IMR-90 (cell line): ENCODE results near the gene HOXC13. TPM values are rescaled to one million over a fixed set of nuclear protein-coding genes. Genes with fewer than 3 reads are reported as not detected.

Source experiments
- ATAC-seq: fragments of 200-7000 bp; cut with Tn5 transposase; 2 replicates; pipeline ENCODE4 v1.9.1; 2020; ENCODE audit warnings: low read depth, mild to moderate bottlenecking, moderate library complexity
- BruUV-seq: library from RNA; stranded (reverse); fragments of 400-500 nt; replicated peaks from 2 replicates; lab custom pipeline; 2021; lab: Mats Ljungman, UMichigan
- CTCF ChIA-PET: fragments of 300-600 bp; formaldehyde crosslinking; extraction: SDS; loops from one replicate; lab custom pipeline; 2021; ENCODE audit warnings: antibody characterized with exemption; lab: Yijun Ruan, JAX
- POLR2A ChIA-PET: fragments of 300-600 bp; sonication (Branson Sonifier 250); formaldehyde crosslinking; loops from one replicate; lab custom pipeline; 2022; ENCODE audit warnings: antibody characterized with exemption; ENCODE audit not compliant: unreplicated experiment; lab: Charles Lee
- DNase-seq: peaks from one replicate; pipeline ENCODE4 v3.0.0; 2013
- H2AFZ ChIP-seq: replicated peaks from 2 replicates; pipeline ENCODE3; 2013; ENCODE audit warnings: low read length, mild to moderate bottlenecking; ENCODE audit not compliant: poor library complexity
- H2AK5ac ChIP-seq: 2 replicates; pipeline ENCODE4 v1.6.1; 2013; ENCODE audit warnings: low read depth, low read length, inconsistent platforms
- H2AK9ac ChIP-seq: replicated peaks from 2 replicates; pipeline ENCODE3; 2013; ENCODE audit warnings: mild to moderate bottlenecking, low read depth, low read length, moderate library complexity; ENCODE audit not compliant: poor library complexity
- H2BK120ac ChIP-seq: 2 replicates; pipeline ENCODE4 v1.6.1; 2013; ENCODE audit warnings: low read depth, low read length, inconsistent platforms
- H2BK15ac ChIP-seq: 3 replicates; pipeline ENCODE4 v1.6.1; 2013; ENCODE audit warnings: low read depth, low read length, inconsistent platforms
- H2BK20ac ChIP-seq: 2 replicates; pipeline ENCODE4 v1.6.1; 2013; ENCODE audit warnings: low read depth, mild to moderate bottlenecking, inconsistent platforms, low read length, moderate library complexity
- H2BK5ac ChIP-seq: 2 replicates; pipeline ENCODE4 v1.6.1; 2013; ENCODE audit warnings: mild to moderate bottlenecking, low read depth, low read length, inconsistent platforms; ENCODE audit not compliant: poor library complexity, severe bottlenecking
- H3K14ac ChIP-seq: replicated peaks from 2 replicates; pipeline ENCODE4 v1.6.1; 2013; ENCODE audit warnings: low read depth, low read length, inconsistent platforms
- H3K18ac ChIP-seq: 2 replicates; pipeline ENCODE4 v1.6.1; 2013; ENCODE audit warnings: low read depth, low read length, control low read depth
- H3K23ac ChIP-seq: 2 replicates; pipeline ENCODE4 v1.6.1; 2013; ENCODE audit warnings: low read depth, low read length, inconsistent platforms
- H3K27ac ChIP-seq: 2 replicates; pipeline ENCODE4 v1.5.1; 2013; ENCODE audit warnings: mild to moderate bottlenecking, control low read depth, low read length; ENCODE audit not compliant: insufficient read depth
- H3K27me3 ChIP-seq: 2 replicates; pipeline ENCODE4 v1.6.1; 2013; ENCODE audit warnings: low read length; ENCODE audit not compliant: control insufficient read depth, insufficient read depth
- H3K36me3 ChIP-seq: 2 replicates; pipeline ENCODE4 v1.6.1; 2013; ENCODE audit warnings: low read length, mixed read lengths; ENCODE audit not compliant: control insufficient read depth, insufficient read depth
- H3K4ac ChIP-seq: 2 replicates; pipeline ENCODE4 v1.6.1; 2013; ENCODE audit warnings: low read depth, low read length, inconsistent platforms
- H3K4me1 ChIP-seq: 2 replicates; pipeline ENCODE4 v1.6.1; 2013; ENCODE audit warnings: low read length, mixed read lengths; ENCODE audit not compliant: control insufficient read depth, insufficient read depth
- H3K4me2 ChIP-seq: 2 replicates; pipeline ENCODE4 v1.6.1; 2013; ENCODE audit warnings: low read depth, mild to moderate bottlenecking, control low read depth, low read length, moderate library complexity
- H3K4me3 ChIP-seq: 2 replicates; pipeline ENCODE4 v1.5.1; 2013; ENCODE audit warnings: low read depth, mild to moderate bottlenecking, control low read depth, low read length, moderate library complexity; ENCODE audit not compliant: insufficient read depth
- H3K56ac ChIP-seq: 2 replicates; pipeline ENCODE4 v1.6.1; 2013; ENCODE audit warnings: low read length, inconsistent platforms; ENCODE audit not compliant: insufficient read depth; ENCODE audit errors: extremely low read depth
- H3K79me1 ChIP-seq, 2 experiments: 2 replicates each; pipeline ENCODE4 v1.6.1; 2013; ENCODE audit warnings: low read length in 2 of 2, inconsistent platforms in 1 of 2, low read depth in 1 of 2
- H3K9ac ChIP-seq: 2 replicates; pipeline ENCODE4 v1.6.1; 2013; ENCODE audit warnings: low read depth, low read length, control low read depth
- H3K9me1 ChIP-seq: 2 replicates; pipeline ENCODE4 v1.6.1; 2013; ENCODE audit warnings: low read length, inconsistent platforms; ENCODE audit not compliant: insufficient read depth
- H3K9me3 ChIP-seq: 2 replicates; pipeline ENCODE4 v1.6.1; 2013; ENCODE audit warnings: low read length; ENCODE audit not compliant: control insufficient read depth, insufficient read depth
- H4K20me1 ChIP-seq: 2 replicates; pipeline ENCODE4 v1.6.1; 2013; ENCODE audit warnings: low read length, inconsistent platforms; ENCODE audit not compliant: insufficient read depth
- H4K5ac ChIP-seq: 2 replicates; pipeline ENCODE4 v1.6.1; 2013; ENCODE audit warnings: mild to moderate bottlenecking, low read depth, low read length, control low read depth
- H4K8ac ChIP-seq, 2 experiments: 2 replicates each; pipeline ENCODE4 v1.6.1; 2013; ENCODE audit warnings: low read depth in 2 of 2, low read length in 2 of 2, control low read depth in 1 of 2, inconsistent platforms in 1 of 2
- H4K91ac ChIP-seq: 2 replicates; pipeline ENCODE4 v1.6.1; 2013; ENCODE audit warnings: low read depth, low read length, inconsistent platforms; ENCODE audit not compliant: insufficient read depth
- BHLHE40 ChIP-seq: fragments of 150-350 bp; IDR thresholded peaks from 2 replicates; pipeline ENCODE4 v1.6.1; 2016; ENCODE audit warnings: mild to moderate bottlenecking, low read depth, low read length
- CEBPB ChIP-seq: IDR thresholded peaks from 2 replicates; pipeline ENCODE4 v1.6.1; 2012; ENCODE audit warnings: low read depth, low read length, improper control_type of control experiment
- CHD1 ChIP-seq: IDR thresholded peaks from 2 replicates; pipeline ENCODE4 v1.6.1; 2012; ENCODE audit warnings: low read depth, low read length, improper control_type of control experiment
- FOS ChIP-seq: fragments of 150-350 bp; IDR thresholded peaks from 2 replicates; pipeline ENCODE4 v1.6.1; 2016; ENCODE audit warnings: low read depth, low read length
- MAFK ChIP-seq: IDR thresholded peaks from 2 replicates; pipeline ENCODE4 v1.6.1; 2012; ENCODE audit warnings: low read depth, low read length, improper control_type of control experiment
- MAZ ChIP-seq: IDR thresholded peaks from 2 replicates; pipeline ENCODE4 v1.6.1; 2012; ENCODE audit warnings: low read depth, mild to moderate bottlenecking, low read length, improper control_type of control experiment, moderate library complexity, borderline replicate concordance
- MXI1 ChIP-seq: IDR thresholded peaks from 2 replicates; pipeline ENCODE4 v1.6.1; 2012; ENCODE audit warnings: low read depth, mild to moderate bottlenecking, low read length, moderate library complexity, borderline replicate concordance
- NFE2L2 ChIP-seq: fragments of 150-350 bp; IDR thresholded peaks from 2 replicates; pipeline ENCODE4 v1.6.1; 2016; ENCODE audit warnings: low read depth, mild to moderate bottlenecking, low read length
- RAD21 ChIP-seq: IDR thresholded peaks from 2 replicates; pipeline ENCODE4 v1.6.1; 2012; ENCODE audit warnings: low read length, improper control_type of control experiment
- RCOR1 ChIP-seq: IDR thresholded peaks from 2 replicates; pipeline ENCODE4 v1.6.1; 2012; ENCODE audit warnings: mild to moderate bottlenecking, low read length, improper control_type of control experiment; ENCODE audit not compliant: insufficient replicate concordance
- RFX5 ChIP-seq: IDR thresholded peaks from 2 replicates; pipeline ENCODE4 v1.8.0; 2012; ENCODE audit warnings: low read depth, mild to moderate bottlenecking, low read length, moderate library complexity
- USF2 ChIP-seq: fragments of 150-350 bp; IDR thresholded peaks from 2 replicates; pipeline ENCODE4 v1.6.1; 2017; ENCODE audit warnings: mild to moderate bottlenecking, antibody characterized with exemption, low read length, low read depth
- WGBS, 2 experiments: methylation state at CpG; one replicate each; pipeline versions ENCODE4 v1.1.5 to v1.1.7; 2013; ENCODE audit warnings: missing lambda C conversion rate in 2 of 2; ENCODE audit not compliant: insufficient read length in 1 of 2; ENCODE audit errors: extremely low coverage in 2 of 2; 5-methylcytosine and 5-hydroxymethylcytosine counted together
- dilution Hi-C: fragments of 300-500 bp; cut with HindIII; formaldehyde crosslinking; loops from one replicate; pipeline ENCODE4 v1.14.3; 2018; ENCODE audit warnings: low sequenced_read_pairs; ENCODE audit not compliant: unreplicated experiment
- in situ Hi-C: fragments of 300-500 bp; cut with MboI; formaldehyde crosslinking; loops from 3 replicates; pipeline ENCODE4 v1.14.3; 2019; ENCODE audit warnings: low sequenced_read_pairs, inconsistent platforms, mixed read lengths
- intact Hi-C: fragments of 100-400 bp; cut with micrococcal nuclease; formaldehyde crosslinking; loops from 2 replicates; pipeline ENCODE4 v1.10.0; 2022
- polyA plus RNA-seq, 3 experiments: library from polyadenylated mRNA; depleted of rRNA; stranded (reverse); fragments of >200 nt; gene quantifications; 2 replicates each; pipeline ENCODE4 v1.2.3, GENCODE V29; 2012; ENCODE audit warnings: low replicate concordance in 1 of 3
- total RNA-seq: library from RNA; depleted of rRNA; stranded (reverse); fragments of >200 nt; gene quantifications from 2 replicates; pipeline ENCODE4 v1.2.3, GENCODE V29; 2012
- TF ChIP-seq, protein P1 (sequence below): conservative IDR thresholded peaks from 2 replicates; pipeline ENCODE4 v1.5.1; 2012; ENCODE audit warnings: mild to moderate bottlenecking, low read depth, low read length, improper control_type of control experiment
- TF ChIP-seq, protein P2 (sequence below): fragments of 150-350 bp; IDR thresholded peaks from 2 replicates; pipeline ENCODE4 v1.6.1; 2016; ENCODE audit warnings: low read depth, mild to moderate bottlenecking, low read length, moderate library complexity, borderline replicate concordance

Gene HOXC13
- total and polyA plus RNA-seq, 2 of the 4 experiments (the other 2 are of a cell fraction): not detected

GRCh38 chr12:53935383-53936341 is 3.0 kb upstream of the HOXC13 start:
- no peak overlapping the region for H4K8ac ChIP-seq
- WGBS, 2 experiments: 2% methylated on average over 8 of the region's 49 CpGs; no CpG with 5 or more reads in 1 of the 2 experiments
- 0 out of 2 replicates have a peak overlapping the region, but pooled peaks have one; percentile 15 for H3K4me3 ChIP-seq
- no peak overlapping the region for H2AK5ac ChIP-seq
- no peak overlapping the region for H2BK120ac ChIP-seq
- no peak overlapping the region for H2AFZ ChIP-seq
- H2BK5ac ChIP-seq: no peak overlapping the region
- no peak overlapping the region for H3K14ac ChIP-seq
- H4K20me1 ChIP-seq: no peaks in the 10 kb centered on the region
- no peaks in the 10 kb centered on the region for H3K79me1 ChIP-seq
- H4K91ac ChIP-seq: no peak overlapping the region
- H3K23ac ChIP-seq: no peak overlapping the region
- H2BK20ac ChIP-seq: no peak overlapping the region
- H3K4ac ChIP-seq: no peak overlapping the region
- intact Hi-C loops (no loop called here), in situ Hi-C loops (no loop called here), dilution Hi-C loops (no loop called here)
- no peak overlapping the region for H2AK9ac ChIP-seq
- H3K27me3 ChIP-seq: peaks cover 90% of the 10 kb centered on the region
- H3K4me1 ChIP-seq: no peaks in the 10 kb centered on the region
- no peak overlapping the region for H3K9ac ChIP-seq
- DNase-seq (peak; percentile 1), ATAC-seq (peak; percentile 27)
- peaks cover 9% of the 10 kb centered on the region for H3K9me3 ChIP-seq
- 0 out of 2 replicates have a peak overlapping the region, but pooled peaks have one; percentile 28 for H3K4me2 ChIP-seq
- no peak overlapping the region for H3K56ac ChIP-seq
- no peaks in the 10 kb centered on the region for H3K9me1 ChIP-seq
- H3K27ac ChIP-seq: no peak overlapping the region
- POLR2A ChIA-PET: no interaction called here
- H3K18ac ChIP-seq: no peak overlapping the region
- no peak overlapping the region for H2BK15ac ChIP-seq
- CTCF ChIA-PET: no interaction called here
- BruUV-seq: no TSS peak
- H4K5ac ChIP-seq: no peak overlapping the region
- H3K36me3 ChIP-seq: no peaks in the 10 kb centered on the region
- TF ChIP-seq RAD21 (no peak), CEBPB (no peak), CHD1 (no peak), NFE2L2 (no peak), BHLHE40 (no peak), MXI1 (no peak), MAZ (no peak), USF2 (no peak), RFX5 (no peak), RCOR1 (no peak), MAFK (no peak), FOS (no peak)
- TF ChIP-seq, protein P1, sequence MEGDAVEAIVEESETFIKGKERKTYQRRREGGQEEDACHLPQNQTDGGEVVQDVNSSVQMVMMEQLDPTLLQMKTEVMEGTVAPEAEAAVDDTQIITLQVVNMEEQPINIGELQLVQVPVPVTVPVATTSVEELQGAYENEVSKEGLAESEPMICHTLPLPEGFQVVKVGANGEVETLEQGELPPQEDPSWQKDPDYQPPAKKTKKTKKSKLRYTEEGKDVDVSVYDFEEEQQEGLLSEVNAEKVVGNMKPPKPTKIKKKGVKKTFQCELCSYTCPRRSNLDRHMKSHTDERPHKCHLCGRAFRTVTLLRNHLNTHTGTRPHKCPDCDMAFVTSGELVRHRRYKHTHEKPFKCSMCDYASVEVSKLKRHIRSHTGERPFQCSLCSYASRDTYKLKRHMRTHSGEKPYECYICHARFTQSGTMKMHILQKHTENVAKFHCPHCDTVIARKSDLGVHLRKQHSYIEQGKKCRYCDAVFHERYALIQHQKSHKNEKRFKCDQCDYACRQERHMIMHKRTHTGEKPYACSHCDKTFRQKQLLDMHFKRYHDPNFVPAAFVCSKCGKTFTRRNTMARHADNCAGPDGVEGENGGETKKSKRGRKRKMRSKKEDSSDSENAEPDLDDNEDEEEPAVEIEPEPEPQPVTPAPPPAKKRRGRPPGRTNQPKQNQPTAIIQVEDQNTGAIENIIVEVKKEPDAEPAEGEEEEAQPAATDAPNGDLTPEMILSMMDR: no peak
- TF ChIP-seq, protein P2, sequence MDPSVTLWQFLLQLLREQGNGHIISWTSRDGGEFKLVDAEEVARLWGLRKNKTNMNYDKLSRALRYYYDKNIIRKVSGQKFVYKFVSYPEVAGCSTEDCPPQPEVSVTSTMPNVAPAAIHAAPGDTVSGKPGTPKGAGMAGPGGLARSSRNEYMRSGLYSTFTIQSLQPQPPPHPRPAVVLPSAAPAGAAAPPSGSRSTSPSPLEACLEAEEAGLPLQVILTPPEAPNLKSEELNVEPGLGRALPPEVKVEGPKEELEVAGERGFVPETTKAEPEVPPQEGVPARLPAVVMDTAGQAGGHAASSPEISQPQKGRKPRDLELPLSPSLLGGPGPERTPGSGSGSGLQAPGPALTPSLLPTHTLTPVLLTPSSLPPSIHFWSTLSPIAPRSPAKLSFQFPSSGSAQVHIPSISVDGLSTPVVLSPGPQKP: no peak
